ENCODE data around the gene TRIM7. TPM values are rescaled to one million over a fixed set of nuclear protein-coding genes. Genes with fewer than 3 reads are reported as not detected.

Gene TRIM7
- total and polyA plus RNA-seq, 2 donors (not counting 1 experiment from before 2014, with no cell fraction given): 4.7 to 7.3 TPM

DNA sequence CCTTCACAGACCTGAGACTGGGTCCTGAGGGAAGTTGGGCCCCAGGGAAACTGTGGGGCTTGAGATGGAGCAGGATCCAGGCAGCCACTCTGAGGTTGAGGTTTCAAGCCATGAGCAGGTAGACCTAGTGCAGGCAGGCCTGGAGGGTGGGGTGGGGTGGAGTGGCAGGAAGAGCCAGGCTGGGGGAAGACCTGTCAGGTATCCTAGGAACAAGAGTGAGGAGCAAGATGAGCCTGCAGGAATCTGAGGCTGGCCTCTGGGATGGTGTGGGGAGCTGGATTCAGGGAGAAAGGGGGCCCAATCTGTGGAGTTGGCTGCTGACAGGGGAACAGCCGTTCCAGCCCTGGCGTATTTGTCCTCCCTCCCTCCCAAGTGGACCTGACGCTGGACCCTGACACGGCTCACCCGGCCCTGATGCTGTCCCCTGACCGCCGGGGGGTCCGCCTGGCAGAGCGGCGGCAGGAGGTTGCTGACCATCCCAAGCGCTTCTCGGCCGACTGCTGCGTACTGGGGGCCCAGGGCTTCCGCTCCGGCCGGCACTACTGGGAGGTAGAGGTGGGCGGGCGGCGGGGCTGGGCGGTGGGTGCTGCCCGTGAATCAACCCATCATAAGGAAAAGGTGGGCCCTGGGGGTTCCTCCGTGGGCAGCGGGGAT is 28.9 kb upstream of the TRIM7 start:
- TF ChIP-seq, protein P1, sequence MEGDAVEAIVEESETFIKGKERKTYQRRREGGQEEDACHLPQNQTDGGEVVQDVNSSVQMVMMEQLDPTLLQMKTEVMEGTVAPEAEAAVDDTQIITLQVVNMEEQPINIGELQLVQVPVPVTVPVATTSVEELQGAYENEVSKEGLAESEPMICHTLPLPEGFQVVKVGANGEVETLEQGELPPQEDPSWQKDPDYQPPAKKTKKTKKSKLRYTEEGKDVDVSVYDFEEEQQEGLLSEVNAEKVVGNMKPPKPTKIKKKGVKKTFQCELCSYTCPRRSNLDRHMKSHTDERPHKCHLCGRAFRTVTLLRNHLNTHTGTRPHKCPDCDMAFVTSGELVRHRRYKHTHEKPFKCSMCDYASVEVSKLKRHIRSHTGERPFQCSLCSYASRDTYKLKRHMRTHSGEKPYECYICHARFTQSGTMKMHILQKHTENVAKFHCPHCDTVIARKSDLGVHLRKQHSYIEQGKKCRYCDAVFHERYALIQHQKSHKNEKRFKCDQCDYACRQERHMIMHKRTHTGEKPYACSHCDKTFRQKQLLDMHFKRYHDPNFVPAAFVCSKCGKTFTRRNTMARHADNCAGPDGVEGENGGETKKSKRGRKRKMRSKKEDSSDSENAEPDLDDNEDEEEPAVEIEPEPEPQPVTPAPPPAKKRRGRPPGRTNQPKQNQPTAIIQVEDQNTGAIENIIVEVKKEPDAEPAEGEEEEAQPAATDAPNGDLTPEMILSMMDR (conservative IDR thresholded peaks at IDR 0.05 in 1 of 2, IDR thresholded peaks at IDR 0.05 in 1 of 2; ENCODE audit: low read depth in 1 of 2, low read length in 2 of 2): no peak
- TF ChIP-seq EZH2 (IDR thresholded peaks at IDR 0.05; ENCODE audit: low read length, missing control alignments): no peak
- no peak overlapping the region for H3K4me3 ChIP-seq (replicated peaks in 1 of 4; ENCODE audit: control extremely low read depth in 1 of 4, insufficient read depth in 1 of 4, low read depth in 3 of 4, low read length in 4 of 4)
- H3K9me3 ChIP-seq (ENCODE audit: control insufficient read depth, insufficient read depth, low read depth, low read length): no peaks in the 10 kb centered on the region
- DNase-seq (ENCODE audit: low read depth in 2 of 2): no peak
- peaks cover 29% of the 10 kb centered on the region for H3K36me3 ChIP-seq (ENCODE audit: control insufficient read depth, insufficient read depth, low read length)
- H3K4me2 ChIP-seq (ENCODE audit: extremely low read depth, insufficient read depth, low read length): no peak overlapping the region
- no peak overlapping the region for H3K27ac ChIP-seq (ENCODE audit: insufficient read depth, low read length)
- no peaks in the 10 kb centered on the region for H3K4me1 ChIP-seq (ENCODE audit: control insufficient read depth, extremely low read depth, insufficient read depth, low read length)
- H3K27me3 ChIP-seq (ENCODE audit: control insufficient read depth, insufficient read depth, low read length): no peaks in the 10 kb centered on the region
- H4K20me1 ChIP-seq (ENCODE audit: control insufficient read depth, extremely low read depth, insufficient read depth, low read length): no peaks in the 10 kb centered on the region
- H3K9ac ChIP-seq (ENCODE audit: insufficient read depth, low read length): no peak overlapping the region
- H2AFZ ChIP-seq (ENCODE audit: low read length): no peak overlapping the region
- peaks cover 9% of the 10 kb centered on the region for H3K79me2 ChIP-seq (ENCODE audit: control insufficient read depth, insufficient read depth, low read length)

- Histone ChIP-seq H3K27me3 (ENCODE audit: control insufficient read depth, insufficient read depth, low read length) (no peaks in the 10 kb centered on the region), H3K4me3 (replicated peaks in 1 of 4; ENCODE audit: control extremely low read depth in 1 of 4, insufficient read depth in 1 of 4, low read depth in 3 of 4, low read length in 4 of 4) (no peak overlapping the region), H4K20me1 (ENCODE audit: control insufficient read depth, extremely low read depth, insufficient read depth, low read length) (no peaks in the 10 kb centered on the region), H3K9ac (ENCODE audit: insufficient read depth, low read length) (no peak overlapping the region), H3K27ac (ENCODE audit: insufficient read depth, low read length) (no peak overlapping the region), H3K4me2 (ENCODE audit: extremely low read depth, insufficient read depth, low read length) (no peak overlapping the region), H3K4me1 (ENCODE audit: control insufficient read depth, extremely low read depth, insufficient read depth, low read length) (no peaks in the 10 kb centered on the region), H3K9me3 (ENCODE audit: control insufficient read depth, insufficient read depth, low read depth, low read length) (no peaks in the 10 kb centered on the region), H3K79me2 (ENCODE audit: control insufficient read depth, insufficient read depth, low read length) (peaks cover 7% of the 10 kb centered on the region), H2AFZ (ENCODE audit: low read length) (no peak overlapping the region), H3K36me3 (ENCODE audit: control insufficient read depth, insufficient read depth, low read length) (peaks cover 27% of the 10 kb centered on the region)
- TF ChIP-seq, protein P1 (conservative IDR thresholded peaks at IDR 0.05 in 1 of 2, IDR thresholded peaks at IDR 0.05 in 1 of 2; ENCODE audit: low read depth in 1 of 2, low read length in 2 of 2): no peak
- no peak for TF ChIP-seq EZH2 (IDR thresholded peaks at IDR 0.05; ENCODE audit: low read length, missing control alignments)
- DNase-seq (ENCODE audit: low read depth in 2 of 2): no peak
Observed at GRCh38 chr5:181233088-181233800, 28.2 kb upstream of the TRIM7 start.

GRCh38 chr5:181232593-181232992 is 27.6 kb upstream of the TRIM7 start:
- Histone ChIP-seq H3K4me1 (ENCODE audit: control insufficient read depth, extremely low read depth, insufficient read depth, low read length) (no peaks in the 10 kb centered on the region), H3K4me2 (ENCODE audit: extremely low read depth, insufficient read depth, low read length) (no peak overlapping the region), H3K36me3 (ENCODE audit: control insufficient read depth, insufficient read depth, low read length) (peaks cover 22% of the 10 kb centered on the region), H3K79me2 (ENCODE audit: control insufficient read depth, insufficient read depth, low read length) (peaks cover 2% of the 10 kb centered on the region), H4K20me1 (ENCODE audit: control insufficient read depth, extremely low read depth, insufficient read depth, low read length) (no peaks in the 10 kb centered on the region), H2AFZ (ENCODE audit: low read length) (no peak overlapping the region), H3K27me3 (ENCODE audit: control insufficient read depth, insufficient read depth, low read length) (no peaks in the 10 kb centered on the region), H3K9ac (ENCODE audit: insufficient read depth, low read length) (no peak overlapping the region), H3K9me3 (ENCODE audit: control insufficient read depth, insufficient read depth, low read depth, low read length) (no peaks in the 10 kb centered on the region), H3K27ac (ENCODE audit: insufficient read depth, low read length) (no peak overlapping the region), H3K4me3 (replicated peaks in 1 of 4; ENCODE audit: control extremely low read depth in 1 of 4, insufficient read depth in 1 of 4, low read depth in 3 of 4, low read length in 4 of 4) (no peak overlapping the region)
- TF ChIP-seq EZH2 (IDR thresholded peaks at IDR 0.05; ENCODE audit: low read length, missing control alignments): no peak
- TF ChIP-seq, protein P1 (conservative IDR thresholded peaks at IDR 0.05 in 1 of 2, IDR thresholded peaks at IDR 0.05 in 1 of 2; ENCODE audit: low read depth in 1 of 2, low read length in 2 of 2): no peak
- no peak for DNase-seq (ENCODE audit: low read depth in 2 of 2)

Measured in fibroblast of lung (primary cell).